GM19463 (cell line): ENCODE measurements around the gene ACTN3.
"Not testable (repeated sequence)": the region's sequence is repeated elsewhere in the genome, so short reads cannot be mapped to it uniquely, and the experiment has no call there.

ENCODE experiments used
- ATAC-seq: cut with Tn5 transposase; IDR thresholded peaks from one replicate; pipeline ENCODE4 v1.9.1; 2021; ENCODE audit warnings: mild to moderate bottlenecking, moderate library complexity; ENCODE audit not compliant: unreplicated experiment

ACTN3 gene

DNA sequence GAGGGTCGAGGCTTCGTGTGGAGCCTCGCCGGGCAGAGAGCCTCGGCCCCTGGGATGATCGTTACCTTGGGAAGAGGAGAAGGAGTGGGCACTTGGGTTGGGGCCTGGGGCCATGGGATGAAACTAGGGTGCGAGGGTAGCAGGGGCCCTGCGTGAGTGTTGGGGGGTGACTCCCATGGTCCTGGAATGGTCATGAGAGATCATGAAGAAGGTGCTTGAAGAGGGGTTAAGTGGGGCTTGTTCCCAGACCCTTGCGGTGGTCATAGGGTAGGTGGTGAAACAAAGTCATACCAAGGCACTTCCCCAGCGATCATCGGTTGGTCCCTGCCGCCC, 46.6 kb downstream of the ACTN3 start:
- ATAC-seq: no peak

DNA sequence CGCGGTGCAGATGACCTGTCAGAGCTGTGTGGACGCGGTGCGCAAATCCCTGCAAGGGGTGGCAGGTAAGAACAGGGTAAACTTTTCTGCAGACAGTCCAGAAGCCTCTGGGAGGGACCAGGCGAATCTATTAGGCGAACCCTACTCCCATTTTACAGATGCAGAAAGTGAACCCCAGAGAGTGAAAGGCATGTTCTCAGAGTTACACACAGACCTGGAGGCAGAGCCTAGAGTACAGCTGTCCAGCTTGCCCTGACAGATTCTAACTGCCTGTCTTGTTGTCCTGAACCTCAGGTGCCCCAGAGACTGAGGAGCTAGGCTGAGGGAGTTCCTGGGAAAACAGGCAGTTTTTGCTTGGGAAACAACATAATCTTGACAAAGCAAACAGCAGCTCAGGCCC, 46.9 kb downstream of the ACTN3 start:
- no peak for ATAC-seq

DNA sequence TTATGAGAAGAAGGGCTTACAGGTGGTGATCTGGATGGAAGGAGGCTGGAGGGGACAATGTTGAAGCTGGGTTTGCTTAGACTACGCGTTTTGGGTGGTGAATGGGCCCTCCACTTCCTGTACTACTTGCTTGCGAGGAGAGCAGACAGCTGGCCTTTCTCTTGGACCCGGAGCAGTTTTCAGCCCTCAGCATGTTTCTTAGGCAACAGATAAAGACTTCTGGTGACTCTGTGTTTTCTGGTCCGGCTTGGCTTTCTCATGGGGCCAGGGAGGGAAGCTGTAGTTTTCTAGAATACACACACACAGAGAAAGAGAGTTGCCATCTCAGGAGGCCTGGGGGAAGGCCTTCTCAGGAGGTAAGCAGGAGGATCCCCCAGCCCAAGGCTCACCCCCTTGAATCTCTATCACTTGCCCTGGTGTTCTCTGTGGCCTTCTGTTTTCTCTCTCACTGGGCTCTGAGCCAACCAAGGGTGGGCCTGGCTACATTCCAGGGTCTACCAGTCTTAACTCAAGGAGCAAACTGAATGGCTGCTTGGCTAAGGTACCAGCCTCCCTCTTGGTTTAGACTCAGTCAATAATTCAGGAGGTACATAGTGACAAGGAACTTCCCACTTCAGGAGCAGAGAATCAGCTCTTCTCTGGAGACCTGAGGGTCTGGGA, 48.7 kb downstream of the ACTN3 start:
- no peak for ATAC-seq

DNA sequence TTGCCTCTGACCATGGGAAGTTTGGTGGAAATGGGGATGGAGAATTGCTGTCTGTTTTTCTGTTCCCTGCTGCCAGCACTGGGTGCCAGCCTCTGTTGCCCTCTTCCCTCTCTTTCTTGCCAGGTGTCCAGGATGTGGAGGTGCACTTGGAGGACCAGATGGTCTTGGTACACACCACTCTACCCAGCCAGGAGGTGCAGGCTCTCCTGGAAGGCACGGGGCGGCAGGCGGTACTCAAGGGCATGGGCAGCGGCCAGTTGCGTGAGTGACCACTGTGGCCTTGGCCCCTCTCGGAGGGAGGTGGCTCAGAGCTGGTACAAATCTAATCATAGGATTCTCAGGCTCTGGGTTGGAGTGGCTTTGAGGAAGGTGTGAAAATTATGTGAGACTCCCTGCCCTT, 52.3 kb downstream of the ACTN3 start:
- ATAC-seq: no peak

GRCh38 chr11:66600219-66600618, 53.5 kb downstream of the ACTN3 start:
- ATAC-seq: no peak

DNA sequence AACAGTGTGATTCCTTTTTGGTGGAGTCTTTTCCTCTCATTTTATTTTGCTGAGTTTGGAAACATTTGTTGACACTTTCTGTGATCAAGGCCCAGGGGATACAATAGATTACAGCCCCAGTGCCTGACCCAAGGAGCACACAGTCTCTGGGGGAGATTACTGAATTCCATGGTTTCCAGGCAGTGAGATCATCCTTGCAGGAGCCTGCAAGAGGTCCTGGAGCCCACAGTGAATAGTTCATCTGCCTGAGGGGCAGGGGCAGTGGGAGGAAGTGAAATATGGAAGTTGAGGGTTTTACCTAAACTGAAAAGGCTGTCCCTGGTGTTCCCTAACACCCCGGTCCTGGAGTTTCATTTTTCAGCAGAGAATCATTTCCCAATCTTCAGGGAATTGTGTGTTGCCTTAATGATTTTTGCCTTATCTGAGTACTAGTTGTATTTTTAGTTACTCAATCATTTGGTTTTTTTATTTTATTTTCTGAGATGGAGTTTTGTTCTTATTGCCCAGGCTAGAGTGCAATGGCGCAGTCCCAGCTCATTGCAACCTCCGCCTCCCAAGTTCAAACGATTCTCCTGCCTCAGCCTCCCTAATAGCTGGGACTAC, 54.0 kb downstream of the ACTN3 start:
- ATAC-seq: no peak

DNA sequence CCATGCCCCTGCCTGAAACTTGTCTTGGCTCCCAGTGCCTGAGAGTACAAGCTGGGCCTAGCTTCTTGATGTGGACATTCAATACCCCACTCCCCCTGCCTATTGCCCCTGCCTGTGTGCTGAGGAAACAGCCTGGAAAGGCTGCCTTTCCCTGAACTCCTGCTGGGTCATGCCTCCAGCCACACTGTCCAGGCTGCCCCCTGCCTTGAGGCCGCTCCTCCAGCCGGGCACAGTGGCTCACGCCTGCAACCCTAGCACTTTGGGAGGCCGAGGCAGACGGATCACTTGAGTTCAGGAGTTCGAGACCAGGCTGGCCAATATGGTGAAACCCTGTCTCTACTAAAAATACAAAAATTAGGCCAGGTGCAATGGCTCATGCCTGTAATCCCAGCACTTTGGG, 56.4 kb downstream of the ACTN3 start:
- ATAC-seq: no peak

DNA sequence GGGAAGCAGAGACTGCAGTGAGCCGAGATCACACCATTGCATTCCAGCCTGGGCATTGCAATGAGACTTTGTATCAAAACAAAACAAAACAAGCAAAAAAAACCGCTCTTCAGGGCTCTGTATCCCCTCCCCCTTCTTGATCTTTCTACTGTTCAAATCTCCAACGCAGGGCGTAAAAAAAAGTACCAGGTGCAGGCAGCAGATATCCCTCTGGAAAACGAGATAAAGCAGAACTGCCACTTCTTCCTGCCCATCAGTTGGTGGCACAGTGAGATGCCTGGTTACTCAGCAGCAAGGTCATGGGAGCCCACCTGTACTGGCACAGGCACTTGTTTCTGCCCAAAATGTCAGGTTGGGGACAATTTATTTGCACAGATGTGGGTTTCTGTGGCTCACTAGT, 57.5 kb downstream of the ACTN3 start:
- no peak for ATAC-seq

DNA sequence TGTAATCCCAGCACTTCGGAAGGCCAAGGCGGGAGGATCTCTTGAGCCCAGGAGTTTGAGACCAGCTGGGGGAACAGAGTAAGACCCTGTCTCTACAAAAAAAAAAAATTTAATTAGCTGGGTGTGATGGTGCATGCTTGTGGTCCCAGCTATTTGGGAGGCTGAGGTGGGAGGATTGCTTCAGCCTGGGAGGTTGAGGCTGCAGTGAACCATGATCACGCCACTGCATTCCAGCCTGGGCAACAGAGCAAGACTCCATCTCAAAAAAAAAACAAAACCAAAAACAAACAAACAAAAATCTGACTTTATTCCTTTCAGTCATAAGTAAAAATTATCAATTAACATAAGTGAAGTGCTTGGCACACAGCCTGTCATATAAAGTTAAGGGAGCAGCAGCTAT, 59.9 kb downstream of the ACTN3 start:
- ATAC-seq: not testable (repeated sequence)

GRCh38 chr11:66607126-66607834, 60.6 kb downstream of the ACTN3 start:
- no peak for ATAC-seq

GRCh38 chr11:66609721-66610617, 63.3 kb downstream of the ACTN3 start:
- no peak for ATAC-seq

DNA sequence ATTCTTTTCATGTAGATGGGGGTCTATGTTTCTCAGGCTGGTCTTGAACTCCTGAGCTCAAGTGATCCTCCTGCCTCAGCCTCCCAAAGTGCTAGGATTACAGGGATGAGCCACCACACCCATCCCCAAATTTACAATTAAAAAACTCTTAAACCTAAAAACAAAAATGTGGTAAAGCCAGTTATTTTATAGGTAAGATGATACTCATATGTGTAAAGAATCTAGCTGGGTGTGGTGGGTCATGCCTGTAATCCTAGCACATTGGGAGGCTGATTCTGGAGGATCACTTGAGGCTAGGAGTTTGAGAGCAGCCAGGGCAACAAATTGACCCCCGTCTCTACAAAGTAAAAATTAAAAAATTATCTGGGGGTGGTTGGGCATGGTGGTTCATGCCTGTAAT, 65.8 kb downstream of the ACTN3 start:
- ATAC-seq: no peak
